HG03442 (cell line): ENCODE data around the gene POLN.
"Not testable (repeated sequence)": the region's sequence is repeated elsewhere in the genome, so short reads cannot be mapped to it uniquely, and the experiment has no call there.

Experiments
- ATAC-seq: cut with Tn5 transposase; IDR thresholded peaks from one replicate; pipeline ENCODE4 v1.9.1; 2021; ENCODE audit warnings: mild to moderate bottlenecking, moderate library complexity; ENCODE audit not compliant: unreplicated experiment

POLN gene

GRCh38 chr4:2172161-2172560 is 69.8 kb downstream of the POLN start:
- no peak for ATAC-seq

GRCh38 chr4:2168469-2169319 is 73.2 kb downstream of the POLN start:
- ATAC-seq: no peak

DNA sequence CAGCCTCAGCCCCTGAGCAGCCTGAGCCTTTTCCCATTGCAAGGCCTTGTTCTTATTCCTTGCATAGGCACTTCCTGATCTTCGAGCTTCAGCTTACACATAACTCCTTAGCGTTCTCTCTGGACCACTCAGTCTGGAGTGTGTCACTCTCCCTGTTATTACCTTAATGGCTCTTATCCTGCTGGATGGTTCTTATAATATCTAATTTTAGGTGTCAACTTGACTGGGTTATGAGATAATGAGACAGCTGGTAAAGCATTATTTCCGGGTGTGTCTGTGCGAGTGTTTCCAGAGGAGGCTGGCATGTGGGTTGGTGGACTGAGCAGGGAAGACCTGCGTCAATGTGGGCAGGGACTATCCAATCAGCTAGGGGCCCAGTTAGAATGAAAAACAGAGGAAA is 75.7 kb downstream of the POLN start:
- ATAC-seq: no peak

DNA sequence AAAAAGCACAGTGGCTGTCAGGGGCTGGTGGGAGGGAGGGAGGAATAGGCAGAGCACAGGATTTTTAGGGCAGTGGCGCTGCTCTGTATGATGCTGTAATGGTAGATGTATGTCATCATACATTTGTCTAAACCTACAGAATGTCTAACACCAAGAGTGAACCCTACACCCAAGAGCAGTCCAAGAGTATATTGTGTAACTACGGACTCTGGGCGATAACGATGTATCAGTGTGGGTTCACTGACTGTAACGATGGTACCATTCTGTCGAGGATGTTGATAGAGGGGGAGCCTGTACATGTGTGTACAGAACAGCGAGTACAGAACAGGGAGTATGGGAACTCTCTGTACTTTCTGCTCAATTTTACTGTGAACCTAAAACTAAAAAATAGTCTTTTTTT is 76.5 kb downstream of the POLN start:
- ATAC-seq: no peak

GRCh38 chr4:2163311-2163821 is 78.6 kb downstream of the POLN start:
- no peak for ATAC-seq

GRCh38 chr4:2161092-2161703 is 80.7 kb downstream of the POLN start:
- not testable (repeated sequence) for ATAC-seq

DNA sequence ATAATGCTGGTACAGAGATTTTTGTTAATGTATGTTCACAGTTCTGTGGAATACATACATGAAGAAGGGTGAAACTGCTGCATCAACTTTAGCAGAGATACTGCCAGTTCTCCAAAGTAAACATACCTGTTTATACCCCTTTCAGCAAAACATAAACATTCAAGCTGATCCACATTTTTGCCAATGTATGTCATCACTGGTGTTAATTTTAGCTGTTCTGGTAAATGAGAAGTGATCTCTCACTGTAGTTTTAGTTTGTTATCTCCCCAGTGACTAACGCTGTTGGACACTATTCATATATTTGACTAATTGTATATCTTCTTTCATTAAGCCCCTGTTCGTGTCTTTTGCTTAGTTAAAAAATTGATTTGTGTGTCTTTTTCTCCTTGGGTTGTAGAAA is 82.0 kb downstream of the POLN start:
- no peak for ATAC-seq

DNA sequence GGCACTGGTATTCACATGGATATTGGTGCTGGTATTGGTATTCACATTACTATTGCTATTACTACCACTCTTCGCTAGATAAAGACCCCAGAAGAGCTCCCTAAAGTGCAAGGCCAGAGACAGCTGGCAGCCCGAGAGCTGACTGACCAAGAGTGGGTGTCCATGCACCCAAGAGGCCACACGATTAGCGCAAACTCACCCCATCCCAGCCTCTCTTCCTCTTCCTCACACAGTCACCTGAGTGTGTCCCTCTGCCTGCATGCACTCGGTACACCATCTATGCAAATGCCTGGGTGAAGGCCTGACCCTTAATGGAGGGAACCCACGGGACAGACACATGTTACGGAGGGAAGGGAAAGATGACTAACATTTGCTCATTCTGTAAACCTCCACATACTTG is 86.7 kb downstream of the POLN start:
- no peak for ATAC-seq

GRCh38 chr4:2154215-2154740 is 87.6 kb downstream of the POLN start:
- no peak for ATAC-seq

GRCh38 chr4:2151544-2151943 is 90.4 kb downstream of the POLN start:
- ATAC-seq: no peak

GRCh38 chr4:2150076-2150475 is 91.8 kb downstream of the POLN start:
- no peak for ATAC-seq

DNA sequence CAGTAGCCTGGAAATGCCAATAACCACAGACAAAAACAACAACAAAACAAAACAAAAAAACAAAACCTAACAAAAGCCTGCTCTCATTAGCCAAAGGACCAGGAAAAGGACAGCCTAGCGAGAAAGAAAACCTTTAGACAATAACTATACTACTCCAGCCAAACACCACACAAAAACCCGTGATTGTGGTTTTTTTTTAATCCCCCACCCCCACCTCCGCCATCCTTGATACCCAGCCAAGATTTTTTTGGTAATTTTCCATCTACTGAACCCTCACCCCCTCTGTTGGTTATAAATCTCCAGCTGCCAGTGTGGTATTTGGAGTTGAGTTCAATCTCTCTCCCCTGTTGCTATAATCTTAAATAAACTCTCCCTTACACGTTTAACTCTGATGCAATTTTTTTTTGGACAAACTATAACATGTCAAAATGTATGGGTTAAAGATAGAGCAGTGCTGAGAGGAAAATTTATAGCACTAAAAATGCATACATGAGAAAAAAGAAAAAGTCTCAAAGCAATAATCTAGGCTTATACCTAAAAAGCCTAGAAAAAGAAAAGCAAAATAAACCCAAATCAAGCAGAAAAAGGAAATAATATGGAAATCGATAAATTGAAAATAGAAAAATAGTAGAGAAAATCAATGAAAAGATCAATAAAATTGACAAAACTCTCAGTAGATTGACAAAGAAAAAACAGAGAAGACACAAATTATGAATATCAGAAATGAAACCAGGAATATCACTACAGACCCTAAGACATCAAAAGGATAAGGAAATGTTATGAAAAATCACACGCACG is 99.1 kb downstream of the POLN start:
- no peak for ATAC-seq

DNA sequence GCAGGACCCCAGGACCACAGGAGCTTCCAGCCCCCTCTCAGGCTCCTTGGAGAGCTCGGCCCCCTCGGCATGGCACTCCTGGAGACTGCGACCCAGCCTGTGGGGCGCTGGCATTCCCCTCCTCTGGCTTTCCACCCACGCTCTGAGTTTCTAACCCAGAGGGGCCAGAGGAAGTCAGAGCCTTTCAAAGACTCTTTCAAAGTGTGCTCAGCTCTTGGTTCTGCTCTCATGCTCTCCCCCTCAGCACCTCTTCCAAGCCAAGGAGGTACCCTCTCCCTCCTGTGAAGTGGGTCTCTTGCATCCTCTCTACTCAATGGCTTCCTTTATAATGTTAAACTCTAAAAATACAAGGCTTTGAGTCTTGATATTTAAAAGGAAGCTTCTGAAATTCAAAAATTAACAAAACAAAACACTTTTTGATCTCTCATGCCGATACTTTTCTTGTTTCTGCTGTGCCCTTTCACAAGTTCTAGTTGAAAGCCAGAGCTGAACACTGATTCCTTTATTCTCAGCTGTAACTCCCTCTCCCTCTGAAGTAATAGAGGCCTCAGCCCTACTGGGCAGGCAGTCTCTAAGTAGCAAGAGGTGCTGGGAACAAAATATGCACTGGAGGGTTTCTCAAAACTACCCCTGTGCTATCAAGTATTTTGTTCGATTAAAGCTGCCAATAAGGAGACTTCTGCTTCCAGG is 100.0 kb downstream of the POLN start:
- ATAC-seq: no peak

DNA sequence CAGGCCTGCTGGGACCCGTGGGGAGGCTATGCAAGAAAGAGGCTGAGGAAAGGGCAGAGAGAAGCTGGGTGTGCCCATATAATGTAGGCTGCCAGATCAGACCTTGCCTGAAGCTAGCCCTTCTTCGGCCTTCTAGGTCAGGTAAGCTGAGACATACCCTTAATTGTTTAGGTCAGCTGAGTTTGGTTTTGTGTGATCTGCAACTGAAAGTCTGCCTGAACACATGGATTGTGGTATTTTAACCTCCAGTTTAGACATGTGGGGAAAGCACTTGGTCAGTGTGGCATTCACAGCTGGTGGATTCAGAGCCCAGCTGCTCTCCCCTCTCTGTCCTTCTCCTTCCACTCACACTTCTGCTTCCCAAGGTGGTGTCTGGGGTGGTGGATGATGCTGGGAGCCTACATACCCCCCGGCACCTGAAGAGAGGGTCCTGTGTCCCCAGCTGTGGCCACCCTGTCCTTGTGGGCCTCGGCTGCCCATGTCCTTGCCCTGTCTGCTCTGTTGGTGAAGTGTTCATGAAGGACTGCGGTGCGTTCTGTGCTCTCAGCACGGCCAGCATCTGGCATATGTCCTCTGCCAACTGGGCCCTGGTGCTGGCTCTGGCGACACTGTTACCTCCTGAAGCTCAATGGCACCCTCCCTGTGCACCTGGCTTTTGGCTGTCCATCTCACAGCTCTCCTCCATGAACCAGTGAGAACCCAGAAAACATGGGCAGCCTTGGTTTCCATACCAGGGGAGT is 100.7 kb downstream of the POLN start:
- no peak for ATAC-seq

- no peak for ATAC-seq
Observed at GRCh38 chr4:2138846-2139500, 102.9 kb downstream of the POLN start.

DNA sequence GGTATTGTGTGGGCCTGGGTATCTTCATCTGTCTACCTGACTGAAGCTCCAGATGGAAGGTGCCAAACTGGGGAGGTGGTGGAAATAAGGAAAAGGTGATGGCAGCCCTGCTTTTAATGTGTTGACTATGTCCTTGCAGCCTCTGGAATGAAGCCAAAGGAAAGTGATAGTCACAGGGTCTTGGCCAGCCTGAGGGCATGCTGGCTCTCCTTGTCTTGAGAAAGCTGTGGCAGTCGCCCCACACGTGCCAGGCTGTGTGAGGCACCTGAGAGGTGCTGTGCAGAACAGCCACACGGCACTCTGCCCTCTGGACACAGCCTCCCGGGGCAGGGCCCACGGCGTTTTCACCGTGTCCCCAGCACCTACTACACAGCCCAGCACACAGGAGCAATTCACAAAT is 105.2 kb downstream of the POLN start:
- no peak for ATAC-seq

DNA sequence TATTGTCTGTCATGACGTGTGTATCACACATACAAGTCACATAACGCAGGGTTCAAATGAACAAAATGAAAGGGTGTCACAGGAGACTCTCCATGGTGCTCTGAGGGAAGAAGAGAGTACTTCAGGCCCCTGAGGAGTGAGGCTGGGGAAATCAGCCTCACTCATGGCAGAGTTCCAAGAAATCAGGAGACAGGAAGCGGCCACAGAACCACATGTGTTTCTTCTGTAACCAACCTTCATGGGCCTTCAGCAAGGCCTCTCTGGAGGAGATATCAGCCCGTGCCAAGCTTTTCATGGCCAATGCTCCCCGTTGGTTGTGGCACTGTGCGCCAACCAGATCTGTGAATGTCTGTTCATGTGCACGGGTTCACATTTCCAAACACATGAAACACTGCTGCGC is 106.8 kb downstream of the POLN start:
- no peak for ATAC-seq

- no peak for ATAC-seq
Observed at GRCh38 chr4:2132438-2132837, 109.5 kb downstream of the POLN start.

- ATAC-seq: no peak
Observed at GRCh38 chr4:2127609-2128332, 114.2 kb downstream of the POLN start.
